ENCODE measurements around the gene CAMTA1. TPM values are rescaled to one million over a fixed set of nuclear protein-coding genes. Genes with fewer than 3 reads are reported as not detected.
A peak's percentile ranks its signal among the peaks of the same experiment; 100 is the strongest.
"Not testable (repeated sequence)": the region's sequence is repeated elsewhere in the genome, so short reads cannot be mapped to it uniquely, and the experiment has no call there.

The CAMTA1 gene
- total RNA-seq, 1 experiment from 2014 or later, result 69.0 TPM

GRCh38 chr1:6905790-6906189 lies 120.5 kb downstream of the CAMTA1 start:
- no peak for DNase-seq (ENCODE audit: low read depth)

DNA sequence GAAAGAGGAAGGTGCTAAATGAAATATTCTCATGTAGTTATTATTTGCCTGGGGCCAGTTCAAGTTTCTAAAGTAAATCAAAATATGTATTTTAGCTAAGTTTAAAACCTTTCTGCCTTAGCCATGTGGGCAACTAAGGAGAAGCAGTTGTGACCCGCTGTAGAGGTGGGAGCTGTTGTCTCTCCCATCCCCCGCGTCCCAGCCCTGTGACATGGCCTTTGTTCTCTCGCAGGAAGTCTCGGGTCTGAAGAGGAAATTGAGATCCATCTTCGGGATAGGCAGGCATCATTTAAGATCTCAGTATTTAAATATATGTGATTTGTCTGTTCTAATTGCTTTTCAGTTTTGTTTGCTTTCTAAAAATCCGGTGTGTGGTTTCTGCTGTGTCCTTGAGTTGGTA lies 121.5 kb downstream of the CAMTA1 start:
- DNase-seq (ENCODE audit: low read depth), result no peak

- DNase-seq (ENCODE audit: low read depth), result no peak
Observed at GRCh38 chr1:6907201-6907600, 121.9 kb downstream of the CAMTA1 start.

- DNase-seq (ENCODE audit: low read depth), result no peak
Observed at GRCh38 chr1:6907676-6908434, 122.6 kb downstream of the CAMTA1 start.

DNA sequence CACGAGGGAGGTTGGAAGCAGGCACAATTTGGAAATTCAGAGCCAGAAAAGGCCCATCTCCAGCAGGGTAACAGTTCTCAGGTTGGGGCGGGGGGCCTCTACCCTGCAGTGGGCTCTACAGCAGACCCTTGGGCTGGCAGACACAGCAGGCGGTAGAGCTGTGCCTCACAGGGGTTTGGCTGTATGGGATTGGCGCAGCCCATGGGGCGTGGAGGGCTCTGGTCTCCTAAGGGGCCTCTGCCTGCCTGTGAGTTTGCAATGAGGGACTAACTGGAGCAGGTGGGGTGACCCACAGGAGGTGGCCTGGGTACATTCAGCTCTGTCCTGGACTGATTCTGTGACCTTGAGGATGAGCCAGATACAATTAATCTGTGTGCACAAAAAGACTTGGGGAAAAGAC lies 124.1 kb downstream of the CAMTA1 start:
- no peak for DNase-seq (ENCODE audit: low read depth)

DNA sequence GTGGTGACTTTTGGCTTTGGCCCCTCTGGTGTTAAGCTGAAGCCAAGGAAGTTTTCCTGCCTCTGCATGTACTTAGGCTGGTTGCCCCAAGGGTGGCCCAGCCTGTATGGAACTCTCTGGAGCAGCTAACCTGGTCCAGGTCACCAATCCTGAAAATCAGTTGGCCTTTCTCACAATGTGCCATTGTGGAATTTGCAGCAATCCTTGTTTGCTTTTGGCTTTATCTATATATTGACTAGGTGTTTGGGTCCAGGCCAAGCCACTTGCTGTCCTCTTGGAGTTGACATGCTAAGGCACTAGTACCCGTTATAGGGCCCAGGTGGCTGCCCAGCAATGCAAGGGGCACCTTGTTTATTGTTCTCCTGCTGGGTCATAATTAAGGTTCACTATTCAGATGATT lies 124.6 kb downstream of the CAMTA1 start:
- no peak for DNase-seq (ENCODE audit: low read depth)

DNA sequence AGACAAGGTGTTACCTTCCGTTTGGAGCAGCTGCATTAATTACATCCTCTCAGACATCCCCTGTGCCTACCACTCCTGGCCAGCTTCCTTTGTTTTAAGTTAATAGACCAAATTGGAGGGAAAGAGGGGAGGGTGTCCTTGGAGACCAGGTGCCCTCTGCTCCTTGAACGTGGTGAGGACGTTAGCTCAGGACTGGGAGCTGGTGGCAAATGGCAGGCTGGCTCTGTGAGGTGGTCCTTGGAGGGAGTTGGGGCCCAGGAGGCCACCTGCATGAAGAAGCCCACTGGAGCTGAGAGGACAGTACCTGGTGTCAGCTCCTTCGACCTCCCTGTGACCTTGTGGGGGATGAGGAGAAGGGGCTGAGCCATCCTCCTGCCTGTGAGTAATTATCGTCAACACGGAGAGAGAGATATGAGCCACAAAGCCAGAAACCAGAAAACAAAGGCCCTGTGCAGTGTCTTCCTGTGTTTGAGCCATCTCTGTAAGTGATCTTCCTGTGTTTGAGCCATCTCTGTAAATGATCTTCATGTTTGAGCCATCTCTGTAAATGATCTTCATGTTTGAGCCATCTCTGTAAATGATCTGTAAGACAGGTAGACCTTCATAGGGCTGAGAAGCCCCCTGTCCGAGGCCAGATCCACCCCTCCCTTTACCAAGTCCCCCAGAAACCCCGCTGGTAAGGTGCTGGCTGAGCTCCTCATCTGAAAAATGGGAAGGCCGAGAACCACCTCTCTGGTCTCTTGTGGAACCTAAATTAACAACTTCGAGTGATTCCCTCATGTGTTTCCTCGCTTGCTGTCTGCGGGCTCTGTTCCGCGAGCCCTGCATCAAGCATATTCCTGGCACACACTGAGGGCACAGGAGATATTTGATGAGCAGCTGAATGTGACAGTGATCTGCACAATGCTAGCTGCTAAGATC lies 126.0 kb downstream of the CAMTA1 start:
- no peak for DNase-seq (ENCODE audit: low read depth)

DNA sequence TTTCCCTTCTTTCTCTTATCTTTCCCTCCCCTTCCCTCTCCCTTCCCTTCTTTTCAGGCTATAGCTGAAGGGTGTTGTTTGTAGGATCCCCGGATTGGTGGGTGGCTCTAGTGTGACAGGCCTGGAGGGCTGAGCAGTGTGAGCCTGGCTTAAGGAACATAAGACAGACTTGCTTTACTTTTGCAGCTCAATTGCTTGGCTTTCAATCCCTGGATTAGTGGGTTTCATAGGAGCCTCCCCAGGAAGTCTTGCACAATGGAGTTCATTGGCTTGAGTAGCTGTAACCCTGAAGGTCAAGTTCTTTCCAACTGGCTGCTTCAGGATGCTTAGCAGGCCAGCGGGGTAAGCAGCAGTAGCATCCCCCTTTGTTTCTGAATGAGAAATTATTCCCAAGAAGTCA lies 126.7 kb downstream of the CAMTA1 start:
- peak; percentile 22 for DNase-seq (ENCODE audit: low read depth)

DNA sequence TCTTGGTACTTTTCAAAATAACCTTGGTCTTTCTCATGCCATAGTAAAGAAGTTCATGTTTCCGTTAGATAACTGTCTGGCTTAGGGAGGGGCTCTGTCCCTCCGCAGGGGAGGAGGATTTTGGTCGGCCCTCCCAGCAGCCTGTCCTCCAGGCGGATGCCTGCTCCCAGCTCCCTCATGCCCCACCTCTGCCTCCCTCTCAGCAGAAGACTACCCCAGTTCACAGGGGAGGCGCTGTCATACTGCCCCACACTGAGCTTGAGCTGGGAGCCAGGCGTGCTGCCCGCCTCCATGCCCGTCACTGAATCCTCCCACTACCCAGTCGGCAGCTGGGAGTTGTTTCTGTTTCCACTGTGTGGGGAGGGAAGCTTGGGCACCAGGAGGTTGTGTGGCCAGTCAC lies 127.3 kb downstream of the CAMTA1 start:
- no peak for DNase-seq (ENCODE audit: low read depth)

DNA sequence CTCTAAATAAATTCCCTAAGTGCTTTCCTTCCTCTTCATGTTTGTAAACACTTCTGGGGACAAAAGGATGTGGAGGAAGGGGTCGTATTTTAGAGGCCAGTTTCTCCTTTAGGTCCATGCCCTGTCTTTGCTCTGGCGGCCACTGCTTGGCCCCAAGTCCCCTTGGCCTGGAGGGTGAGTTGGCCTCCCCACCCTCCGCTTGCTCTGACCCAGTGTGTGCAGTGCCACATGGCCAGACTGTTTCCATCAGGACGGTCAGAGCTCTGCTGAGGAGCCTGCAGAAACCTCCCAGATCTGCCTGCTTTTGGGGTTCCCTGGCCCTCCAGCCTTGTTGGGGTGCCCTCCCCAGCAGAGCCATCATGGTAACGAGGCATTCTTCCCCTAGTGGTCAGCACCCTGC lies 127.8 kb downstream of the CAMTA1 start:
- DNase-seq (ENCODE audit: low read depth), result no peak

GRCh38 chr1:6914706-6915105 lies 129.5 kb downstream of the CAMTA1 start:
- DNase-seq (ENCODE audit: low read depth), result no peak

GRCh38 chr1:6915999-6916565 lies 130.8 kb downstream of the CAMTA1 start:
- no peak for DNase-seq (ENCODE audit: low read depth)

DNA sequence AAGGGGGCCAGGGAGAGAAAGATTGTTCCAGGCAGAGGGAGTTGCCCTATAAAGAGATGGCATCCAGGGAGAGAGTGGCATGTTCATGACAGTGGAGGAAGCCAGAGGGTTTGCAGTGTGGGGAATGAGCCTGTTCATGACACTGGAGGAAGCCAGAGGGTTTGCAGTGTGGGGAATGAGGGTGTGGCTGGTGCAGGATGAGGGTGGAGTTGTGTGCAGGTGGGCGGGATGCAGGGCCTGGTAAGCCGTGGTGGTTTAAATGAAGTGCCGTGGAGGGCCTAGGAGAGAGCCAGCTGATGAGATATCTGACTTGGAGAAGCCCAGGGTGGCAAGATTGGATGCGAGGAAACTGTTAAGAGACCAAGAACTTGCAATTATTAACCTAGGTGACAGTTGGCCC lies 131.8 kb downstream of the CAMTA1 start:
- no peak for DNase-seq (ENCODE audit: low read depth)

DNA sequence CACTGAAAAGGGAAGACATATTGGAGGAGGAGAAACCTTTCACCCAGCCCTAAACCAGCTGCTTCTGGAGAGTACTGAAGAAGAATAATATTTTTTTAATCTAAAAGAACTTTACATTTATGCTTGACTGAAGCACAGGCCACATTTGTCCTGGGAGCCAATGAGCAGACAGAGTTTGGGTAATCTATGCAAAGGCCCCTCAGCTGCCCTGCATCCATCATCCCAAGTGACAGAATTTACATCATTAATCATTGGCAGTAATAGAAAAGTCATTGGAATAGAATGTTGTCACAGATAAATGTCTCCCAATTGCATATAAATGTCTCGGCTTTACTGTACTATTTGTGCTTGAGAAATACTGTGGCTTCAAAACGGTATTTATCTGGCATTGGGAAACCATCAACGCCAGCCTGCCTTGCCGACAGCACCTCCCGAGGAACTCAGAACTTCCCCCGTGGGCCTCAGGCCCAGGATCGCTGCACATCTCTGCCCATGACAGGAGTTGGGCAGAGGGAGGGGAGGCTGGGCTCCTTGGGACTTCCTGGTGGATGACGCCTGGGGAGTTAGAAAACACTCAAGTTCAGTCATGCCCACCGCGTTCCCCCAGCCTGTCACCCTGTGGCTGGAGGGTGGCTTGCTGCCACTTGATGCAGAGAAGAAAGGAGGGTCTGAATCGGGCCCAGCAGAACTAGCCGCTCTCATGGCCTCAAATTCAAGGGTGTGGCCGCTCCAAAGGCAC lies 133.1 kb downstream of the CAMTA1 start:
- DNase-seq (ENCODE audit: low read depth), result peak; percentile 57

- DNase-seq (ENCODE audit: low read depth), result no peak
Observed at GRCh38 chr1:6918925-6919511, 133.8 kb downstream of the CAMTA1 start.

DNA sequence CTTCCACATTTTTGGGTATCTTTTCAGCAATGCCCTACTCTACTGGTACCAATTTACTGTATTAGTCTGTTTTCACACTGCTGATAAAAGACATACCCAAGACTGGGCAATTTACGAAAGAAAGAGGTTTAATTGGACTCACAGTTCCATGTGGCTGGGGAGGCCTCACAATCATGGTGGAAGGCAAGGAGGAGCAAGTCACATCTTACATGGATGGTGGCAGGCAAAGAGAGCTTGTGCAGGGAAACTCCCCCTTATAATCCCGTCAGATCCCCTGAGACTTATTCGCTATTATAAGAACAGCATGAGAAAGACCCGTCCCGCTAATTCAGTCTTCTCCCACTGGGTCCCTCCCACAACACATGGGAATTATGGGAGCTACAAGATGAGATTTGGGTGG lies 136.3 kb downstream of the CAMTA1 start:
- not testable (repeated sequence) for DNase-seq (ENCODE audit: low read depth)

DNA sequence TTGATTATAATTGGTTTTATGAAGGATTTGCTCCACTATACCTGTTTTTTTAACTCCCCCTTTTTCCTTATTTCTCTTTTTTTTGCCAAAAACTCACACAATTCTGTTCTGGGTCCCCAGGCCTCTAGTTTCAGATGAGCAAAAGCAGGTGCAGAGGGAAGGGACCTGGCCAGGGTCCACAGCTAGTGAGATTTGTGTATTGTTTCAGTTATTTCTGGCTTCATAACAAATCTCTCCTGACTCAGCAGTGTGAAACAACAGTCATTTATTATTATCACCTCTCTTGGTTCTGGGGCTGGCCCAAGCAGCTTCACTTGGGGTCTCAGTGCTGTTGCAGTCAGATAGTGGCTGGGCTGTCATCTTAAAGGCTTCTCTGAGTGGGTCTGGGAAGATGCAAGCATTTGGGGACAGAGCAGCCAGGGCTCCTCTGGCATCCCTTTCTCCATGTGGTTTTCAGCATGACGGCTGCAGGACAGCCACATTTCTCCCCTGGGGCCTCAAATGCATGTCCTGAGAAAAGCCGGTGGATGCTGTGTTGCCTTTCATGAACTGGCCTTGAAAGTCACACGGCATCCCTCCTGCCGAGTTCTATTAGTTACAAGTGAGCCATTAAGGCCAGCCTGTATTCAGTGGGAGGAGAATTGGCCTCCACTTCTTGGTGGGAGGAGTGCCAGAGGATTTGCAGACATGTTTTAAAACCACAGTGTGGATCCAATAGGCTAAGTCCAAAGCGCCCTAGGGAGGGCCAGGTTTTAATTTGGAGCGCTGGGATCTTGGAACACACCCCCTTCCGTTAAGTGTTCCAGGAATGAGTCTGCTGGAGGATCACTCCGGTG lies 137.1 kb downstream of the CAMTA1 start:
- peak; percentile 34 for DNase-seq (ENCODE audit: low read depth)

DNA sequence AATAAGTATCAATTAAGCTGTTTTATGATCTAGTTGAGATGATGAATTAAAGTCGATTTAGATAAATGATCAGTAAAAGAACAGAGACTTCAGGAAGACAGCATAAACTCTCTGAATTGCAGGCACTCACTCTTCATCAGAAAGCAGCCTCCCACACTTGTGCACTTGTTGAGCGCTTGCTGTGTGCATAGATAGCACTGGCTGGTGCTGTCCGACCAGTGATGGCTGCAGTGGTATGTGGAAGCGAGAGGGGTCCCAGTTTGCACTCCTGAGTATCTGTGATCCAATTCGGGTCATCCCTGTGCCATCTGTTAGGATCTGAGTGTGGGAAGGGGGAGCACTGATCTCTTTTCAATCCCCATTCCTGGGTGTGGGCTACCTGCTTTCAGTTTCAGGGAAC lies 137.8 kb downstream of the CAMTA1 start:
- no peak for DNase-seq (ENCODE audit: low read depth)

GRCh38 chr1:6923416-6923815 lies 138.2 kb downstream of the CAMTA1 start:
- DNase-seq (ENCODE audit: low read depth), result no peak

Measured in LHCN-M2 (cell line).